GM12878 (cell line): Measurements from ENCODE around the gene PKD1L1.

Experiments
- EP300 ChIP-seq, 2 experiments: fragments of 150-350 bp in 1 of 2; IDR thresholded peaks; 2 replicates each; pipeline ENCODE4 v1.6.1; 2011 to 2012; ENCODE audit warnings: low read depth in 2 of 2, low read length in 2 of 2, borderline replicate concordance in 1 of 2, improper control_type of control experiment in 1 of 2, inconsistent platforms in 1 of 2; ENCODE audit not compliant: control insufficient read depth in 1 of 2
- FOS ChIP-seq: IDR thresholded peaks from 3 replicates; pipeline ENCODE4 v1.6.1; 2011; ENCODE audit warnings: borderline replicate concordance; ENCODE audit not compliant: insufficient read length; ENCODE audit errors: extremely low read depth
- MYB ChIP-seq: fragments of 150-350 bp; IDR thresholded peaks from 2 replicates; pipeline ENCODE4 v1.6.1; 2014; ENCODE audit warnings: mild to moderate bottlenecking, low read depth, low read length, borderline replicate concordance
- TF ChIP-seq, protein P1 (sequence below), 3 experiments: IDR thresholded peaks in 2 of 3; conservative IDR thresholded peaks in 1 of 3; 2 replicates each; pipeline ENCODE4 v1.5.1; 2011; ENCODE audit warnings: low read depth in 3 of 3, low read length in 3 of 3, mild to moderate bottlenecking in 3 of 3, control low read depth in 2 of 3, moderate library complexity in 2 of 3, inconsistent platforms in 1 of 3, mixed read lengths in 1 of 3; ENCODE audit not compliant: control insufficient read depth in 2 of 3, insufficient read depth in 1 of 3; ENCODE audit errors: extremely low read depth in 1 of 3
- TF ChIP-seq, protein P2 (sequence below): fragments of 450-650 bp; IDR thresholded peaks from 2 replicates; pipeline ENCODE4 v1.6.1; 2017; ENCODE audit warnings: mild to moderate bottlenecking, moderate library complexity

DNA sequence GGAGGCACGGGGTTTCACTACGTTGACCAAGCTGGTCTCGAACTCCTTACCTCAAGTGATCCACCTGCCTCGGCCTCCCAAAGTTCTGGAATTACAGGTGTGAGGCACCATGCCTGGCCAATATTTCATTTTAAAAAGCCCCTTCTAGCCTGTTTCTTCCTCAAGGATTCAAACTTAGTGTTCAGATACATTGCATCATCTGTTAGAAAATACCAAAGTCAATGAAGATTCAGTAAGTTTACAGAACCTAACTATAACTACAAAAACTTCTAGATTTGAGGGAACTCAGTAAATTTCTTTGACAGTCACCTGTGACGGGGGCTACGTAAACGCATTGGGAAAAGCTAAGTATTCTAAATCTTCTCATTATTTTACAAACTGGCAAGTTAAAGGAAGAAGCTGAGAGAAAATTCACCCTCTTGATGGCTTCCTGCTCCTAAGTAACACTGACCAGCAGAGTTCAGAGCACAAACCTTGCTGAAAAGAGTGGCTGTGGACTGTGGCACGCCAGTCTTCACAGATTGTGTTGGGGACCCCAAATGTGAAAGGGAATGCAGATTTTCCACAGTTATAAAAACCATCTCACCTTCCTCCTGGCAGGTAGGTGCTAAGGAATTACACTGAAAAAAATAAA lies 162.2 kb downstream of the PKD1L1 start:
- TF ChIP-seq FOS = no peak
- TF ChIP-seq, protein P1, sequence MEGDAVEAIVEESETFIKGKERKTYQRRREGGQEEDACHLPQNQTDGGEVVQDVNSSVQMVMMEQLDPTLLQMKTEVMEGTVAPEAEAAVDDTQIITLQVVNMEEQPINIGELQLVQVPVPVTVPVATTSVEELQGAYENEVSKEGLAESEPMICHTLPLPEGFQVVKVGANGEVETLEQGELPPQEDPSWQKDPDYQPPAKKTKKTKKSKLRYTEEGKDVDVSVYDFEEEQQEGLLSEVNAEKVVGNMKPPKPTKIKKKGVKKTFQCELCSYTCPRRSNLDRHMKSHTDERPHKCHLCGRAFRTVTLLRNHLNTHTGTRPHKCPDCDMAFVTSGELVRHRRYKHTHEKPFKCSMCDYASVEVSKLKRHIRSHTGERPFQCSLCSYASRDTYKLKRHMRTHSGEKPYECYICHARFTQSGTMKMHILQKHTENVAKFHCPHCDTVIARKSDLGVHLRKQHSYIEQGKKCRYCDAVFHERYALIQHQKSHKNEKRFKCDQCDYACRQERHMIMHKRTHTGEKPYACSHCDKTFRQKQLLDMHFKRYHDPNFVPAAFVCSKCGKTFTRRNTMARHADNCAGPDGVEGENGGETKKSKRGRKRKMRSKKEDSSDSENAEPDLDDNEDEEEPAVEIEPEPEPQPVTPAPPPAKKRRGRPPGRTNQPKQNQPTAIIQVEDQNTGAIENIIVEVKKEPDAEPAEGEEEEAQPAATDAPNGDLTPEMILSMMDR (IDR thresholded peaks at IDR 0.05 in 2 of 3, conservative IDR thresholded peaks at IDR 0.05 in 1 of 3; ENCODE audit: control insufficient read depth in 2 of 3, extremely low read depth in 1 of 3, insufficient read depth in 1 of 3, low read depth in 3 of 3, low read length in 3 of 3) = no peak
- TF ChIP-seq EP300 (IDR thresholded peaks at IDR 0.05; ENCODE audit: borderline replicate concordance in 1 of 2, control insufficient read depth in 1 of 2, low read depth in 2 of 2, low read length in 2 of 2) = no peak
- TF ChIP-seq MYB = no peak
- TF ChIP-seq, protein P2, sequence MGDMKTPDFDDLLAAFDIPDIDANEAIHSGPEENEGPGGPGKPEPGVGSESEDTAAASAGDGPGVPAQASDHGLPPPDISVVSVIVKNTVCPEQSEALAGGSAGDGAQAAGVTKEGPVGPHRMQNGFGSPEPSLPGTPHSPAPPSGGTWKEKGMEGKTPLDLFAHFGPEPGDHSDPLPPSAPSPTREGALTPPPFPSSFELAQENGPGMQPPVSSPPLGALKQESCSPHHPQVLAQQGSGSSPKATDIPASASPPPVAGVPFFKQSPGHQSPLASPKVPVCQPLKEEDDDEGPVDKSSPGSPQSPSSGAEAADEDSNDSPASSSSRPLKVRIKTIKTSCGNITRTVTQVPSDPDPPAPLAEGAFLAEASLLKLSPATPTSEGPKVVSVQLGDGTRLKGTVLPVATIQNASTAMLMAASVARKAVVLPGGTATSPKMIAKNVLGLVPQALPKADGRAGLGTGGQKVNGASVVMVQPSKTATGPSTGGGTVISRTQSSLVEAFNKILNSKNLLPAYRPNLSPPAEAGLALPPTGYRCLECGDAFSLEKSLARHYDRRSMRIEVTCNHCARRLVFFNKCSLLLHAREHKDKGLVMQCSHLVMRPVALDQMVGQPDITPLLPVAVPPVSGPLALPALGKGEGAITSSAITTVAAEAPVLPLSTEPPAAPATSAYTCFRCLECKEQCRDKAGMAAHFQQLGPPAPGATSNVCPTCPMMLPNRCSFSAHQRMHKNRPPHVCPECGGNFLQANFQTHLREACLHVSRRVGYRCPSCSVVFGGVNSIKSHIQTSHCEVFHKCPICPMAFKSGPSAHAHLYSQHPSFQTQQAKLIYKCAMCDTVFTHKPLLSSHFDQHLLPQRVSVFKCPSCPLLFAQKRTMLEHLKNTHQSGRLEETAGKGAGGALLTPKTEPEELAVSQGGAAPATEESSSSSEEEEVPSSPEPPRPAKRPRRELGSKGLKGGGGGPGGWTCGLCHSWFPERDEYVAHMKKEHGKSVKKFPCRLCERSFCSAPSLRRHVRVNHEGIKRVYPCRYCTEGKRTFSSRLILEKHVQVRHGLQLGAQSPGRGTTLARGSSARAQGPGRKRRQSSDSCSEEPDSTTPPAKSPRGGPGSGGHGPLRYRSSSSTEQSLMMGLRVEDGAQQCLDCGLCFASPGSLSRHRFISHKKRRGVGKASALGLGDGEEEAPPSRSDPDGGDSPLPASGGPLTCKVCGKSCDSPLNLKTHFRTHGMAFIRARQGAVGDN = no peak
